ENCODE data around the gene CSMD2.

CSMD2 gene

DNA sequence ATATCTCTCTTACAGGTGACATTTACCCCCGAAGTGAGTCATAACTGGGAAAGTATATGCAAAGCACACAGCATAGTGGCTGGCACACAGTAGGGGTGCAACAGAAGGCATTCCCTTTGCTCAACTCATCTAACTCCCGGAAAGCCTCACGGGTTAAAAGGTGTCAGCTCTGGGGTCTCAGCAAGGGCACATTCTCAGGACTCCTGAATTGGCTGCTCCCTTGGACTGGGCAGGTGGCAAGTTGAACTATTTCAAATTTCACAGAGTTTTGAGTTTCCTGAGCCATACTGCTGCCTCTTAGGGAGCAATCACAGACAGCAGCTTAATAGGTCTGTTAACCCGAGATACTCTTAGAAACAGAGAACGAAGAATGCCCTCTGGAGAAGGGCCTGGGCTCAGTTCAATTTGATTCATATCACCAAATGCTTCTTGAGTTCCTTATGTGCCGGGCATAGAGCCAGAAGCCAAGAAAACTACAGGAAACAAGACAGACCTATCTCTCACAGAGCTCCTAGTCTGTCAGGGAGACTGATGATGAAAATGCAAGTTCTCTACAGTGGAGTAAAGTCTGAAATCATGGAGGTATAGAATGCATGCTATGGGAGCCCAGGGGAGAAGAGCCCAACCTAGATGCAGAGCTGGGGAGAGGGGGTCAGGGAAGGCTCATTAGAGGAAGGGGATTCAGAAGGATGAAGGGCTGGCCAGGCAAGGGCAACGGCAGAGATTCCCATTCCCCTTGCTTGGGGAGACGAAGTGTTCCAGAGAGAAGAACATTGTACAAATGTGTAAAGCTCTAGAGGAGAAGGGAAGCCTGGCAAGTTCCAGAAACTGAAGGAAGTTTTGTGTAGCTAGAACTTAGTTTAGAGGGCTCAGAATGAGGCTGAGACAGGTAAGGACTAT lies 445.0 kb downstream of the CSMD2 start:
- ATAC-seq: no peak
- no peak for TF ChIP-seq ZFP30 (CRISPR knock-in tag; IDR thresholded peaks at IDR 0.05)
- TF ChIP-seq PPARA (CRISPR knock-in tag; IDR thresholded peaks at IDR 0.05; ENCODE audit: borderline replicate concordance): no peak
- no peak for TF ChIP-seq ZNF565 (CRISPR knock-in tag; conservative IDR thresholded peaks at IDR 0.05; ENCODE audit: low read depth)
- TF ChIP-seq TOX (CRISPR knock-in tag; IDR thresholded peaks at IDR 0.05; ENCODE audit: borderline replicate concordance): no peak
- no peak for TF ChIP-seq ISL1 (CRISPR knock-in tag; IDR thresholded peaks at IDR 0.05)
- no peak for TF ChIP-seq ZC3H10 (CRISPR knock-in tag; IDR thresholded peaks at IDR 0.05)
- no peak for TF ChIP-seq CSRNP3 (CRISPR knock-in tag; IDR thresholded peaks at IDR 0.05)
- no peak for TF ChIP-seq TCF4 (CRISPR knock-in tag; IDR thresholded peaks at IDR 0.05; ENCODE audit: borderline replicate concordance)
- TF ChIP-seq ZNF8 (CRISPR knock-in tag; IDR thresholded peaks at IDR 0.05): no peak

GRCh38 chr1:33719326-33719725 lies 445.7 kb downstream of the CSMD2 start:
- no peak for ATAC-seq
- TF ChIP-seq TSHZ2 (CRISPR knock-in tag; IDR thresholded peaks at IDR 0.05): no peak
- TF ChIP-seq TOX (CRISPR knock-in tag; IDR thresholded peaks at IDR 0.05; ENCODE audit: borderline replicate concordance): no peak
- TF ChIP-seq PATZ1 (CRISPR knock-in tag; IDR thresholded peaks at IDR 0.05; ENCODE audit: borderline replicate concordance): no peak
- no peak for TF ChIP-seq PPARA (CRISPR knock-in tag; IDR thresholded peaks at IDR 0.05; ENCODE audit: borderline replicate concordance)
- TF ChIP-seq ZFP3 (CRISPR knock-in tag; IDR thresholded peaks at IDR 0.05): no peak
- TF ChIP-seq ZNF565 (CRISPR knock-in tag; conservative IDR thresholded peaks at IDR 0.05; ENCODE audit: low read depth): no peak
- no peak for TF ChIP-seq CREB5 (CRISPR knock-in tag; IDR thresholded peaks at IDR 0.05; ENCODE audit: low read depth)
- no peak for TF ChIP-seq CSRNP3 (CRISPR knock-in tag; IDR thresholded peaks at IDR 0.05)

- ATAC-seq: no peak
- no peak for TF ChIP-seq TSHZ2 (CRISPR knock-in tag; IDR thresholded peaks at IDR 0.05)
- TF ChIP-seq CREB5 (CRISPR knock-in tag; IDR thresholded peaks at IDR 0.05; ENCODE audit: low read depth): no peak
- no peak for TF ChIP-seq ESRRG (CRISPR knock-in tag; IDR thresholded peaks at IDR 0.05)
- no peak for TF ChIP-seq SNAI2 (CRISPR knock-in tag; IDR thresholded peaks at IDR 0.05)
- TF ChIP-seq ISL1 (CRISPR knock-in tag; IDR thresholded peaks at IDR 0.05): no peak
- TF ChIP-seq TOX (CRISPR knock-in tag; IDR thresholded peaks at IDR 0.05; ENCODE audit: borderline replicate concordance): no peak
- TF ChIP-seq BACH2 (CRISPR knock-in tag; IDR thresholded peaks at IDR 0.05; ENCODE audit: borderline replicate concordance): no peak
- no peak for TF ChIP-seq CSDC2 (CRISPR knock-in tag; IDR thresholded peaks at IDR 0.05)
- no peak for TF ChIP-seq ZNF565 (CRISPR knock-in tag; conservative IDR thresholded peaks at IDR 0.05; ENCODE audit: low read depth)
- TF ChIP-seq RARB (CRISPR knock-in tag; IDR thresholded peaks at IDR 0.05): no peak
- TF ChIP-seq PPARA (CRISPR knock-in tag; IDR thresholded peaks at IDR 0.05; ENCODE audit: borderline replicate concordance): no peak
- TF ChIP-seq GLIS3 (CRISPR knock-in tag; IDR thresholded peaks at IDR 0.05): no peak
- TF ChIP-seq ARNTL (CRISPR knock-in tag; IDR thresholded peaks at IDR 0.05; ENCODE audit: borderline replicate concordance, low read depth): no peak
- TF ChIP-seq ZFP3 (CRISPR knock-in tag; IDR thresholded peaks at IDR 0.05): no peak
Measured at GRCh38 chr1:33718186-33718585, 446.8 kb downstream of the CSMD2 start.

Measured in SK-N-SH treated with all-trans-retinoic acid at 6 μM for 48 hours (cell line).